ENCODE measurements around the gene TRIP12. TPM values are rescaled to one million over a fixed set of nuclear protein-coding genes. Genes with fewer than 3 reads are reported as not detected.
"Not testable (repeated sequence)": the region's sequence is repeated elsewhere in the genome, so short reads cannot be mapped to it uniquely, and the experiment has no call there.

The TRIP12 gene
- total and polyA plus RNA-seq, 5 experiments from 2014 or later, result 32.2 to 221 (median 45.2) TPM

- H3K4me1 Mint-ChIP-seq, result peaks cover 39 to 80% (median 55%) of the 10 kb centered on the region in 4 donors
Observed at GRCh38 chr2:229917793-229918192, 4.0 kb downstream of the TRIP12 start.

GRCh38 chr2:229914171-229914570 is 7.6 kb downstream of the TRIP12 start:
- H3K4me3 Mint-ChIP-seq, result peak overlapping the region in 1 of 10 donors; percentile 36
- H3K27me3 Mint-ChIP-seq, result no peaks in the 10 kb centered on the region
- H3K27ac Mint-ChIP-seq, result peak overlapping the region in 7 of 10 donors; percentile 6 to 64 (median 42)
- no peak for DNase-seq
- H3K36me3 Mint-ChIP-seq, result peaks cover 0 to 33% (median 8%) of the 10 kb centered on the region in 3 donors
- peaks cover 34 to 92% (median 62%) of the 10 kb centered on the region in 4 donors for H3K4me1 Mint-ChIP-seq
- no peaks in the 10 kb centered on the region for H3K9me3 Mint-ChIP-seq
- ATAC-seq, result no peak
- POLR2A ChIA-PET, result no interaction called here

More at GRCh38 chr2:229917793-229918192, 4.0 kb downstream of the TRIP12 start:
- Mint-ChIP-seq H3K4me3 (peak overlapping the region in 8 of 10 donors; percentile 1 to 68 (median 22)), H3K9me3 (peaks cover 0 to 4% (median 0%) of the 10 kb centered on the region in 9 donors), H3K27me3 (peaks cover 0 to 5% (median 0%) of the 10 kb centered on the region in 5 donors), H3K27ac (peak overlapping the region in 9 of 10 donors; percentile 2 to 84 (median 67)), H3K36me3 (peaks cover 0 to 33% (median 8%) of the 10 kb centered on the region in 3 donors)
- DNase-seq (no peak), ATAC-seq (no peak)
- POLR2A ChIA-PET, result interaction anchor here (0.7 kb wide), 1 partner anchor 865 kb away, joined by 9 read pairs; no protein-coding TSS in a partner anchor

- POLR2A ChIA-PET, result interaction anchor here (2.7 kb wide), 1 partner anchor 10 kb away, joined by 19 read pairs; the partner anchor contains the start of genes FBXO36 and TRIP12
- Mint-ChIP-seq H3K4me1 (peaks cover 29 to 78% (median 50%) of the 10 kb centered on the region in 4 donors), H3K27me3 (no peaks in the 10 kb centered on the region), H3K27ac (peak overlapping the region in 9 of 10 donors; percentile 14 to 88 (median 73)), H3K36me3 (peaks cover 0 to 35% (median 7%) of the 10 kb centered on the region in 3 donors), H3K4me3 (peak overlapping the region in 6 of 10 donors; percentile 16 to 37 (median 30)), H3K9me3 (no peaks in the 10 kb centered on the region)
- peak; percentile 70 to 79 for ATAC-seq
- peak in 2 of 10 donors; percentile 25 to 31 for DNase-seq
Observed at GRCh38 chr2:229910832-229911412, 10.9 kb downstream of the TRIP12 start.

GRCh38 chr2:229910147-229910831 is 11.5 kb downstream of the TRIP12 start:
- H3K4me3 Mint-ChIP-seq, result peak overlapping the region in 4 of 10 donors; percentile 16 to 31 (median 25)
- POLR2A ChIA-PET, result interaction anchor here (2.7 kb wide), 1 partner anchor 11 kb away, joined by 19 read pairs; the partner anchor contains the start of genes FBXO36 and TRIP12
- peaks cover 29 to 77% (median 53%) of the 10 kb centered on the region in 4 donors for H3K4me1 Mint-ChIP-seq
- H3K27ac Mint-ChIP-seq, result peak overlapping the region in 9 of 10 donors; percentile 40 to 79 (median 71)
- H3K9me3 Mint-ChIP-seq, result no peaks in the 10 kb centered on the region
- DNase-seq (peak in 1 of 10 donors; percentile 15), ATAC-seq (peak; percentile 32 to 35)
- no peaks in the 10 kb centered on the region for H3K27me3 Mint-ChIP-seq
- peaks cover 0 to 40% (median 7%) of the 10 kb centered on the region in 3 donors for H3K36me3 Mint-ChIP-seq

GRCh38 chr2:229909090-229909489 is 12.7 kb downstream of the TRIP12 start:
- H3K9me3 Mint-ChIP-seq, result no peaks in the 10 kb centered on the region
- POLR2A ChIA-PET, result interaction anchor here (0.7 kb wide), 1 partner anchor 1201 kb away, joined by 3 read pairs; no protein-coding TSS in a partner anchor
- peaks cover 0 to 49% (median 7%) of the 10 kb centered on the region in 3 donors for H3K36me3 Mint-ChIP-seq
- H3K4me1 Mint-ChIP-seq, result peaks cover 27 to 72% (median 53%) of the 10 kb centered on the region in 4 donors
- ATAC-seq (no peak), DNase-seq (no peak)
- no peaks in the 10 kb centered on the region for H3K27me3 Mint-ChIP-seq
- no peak overlapping the region for H3K4me3 Mint-ChIP-seq
- H3K27ac Mint-ChIP-seq, result peak overlapping the region in 4 of 10 donors; percentile 38 to 69 (median 43)

GRCh38 chr2:229905601-229906000 is 16.2 kb downstream of the TRIP12 start:
- H3K27ac Mint-ChIP-seq, result peak overlapping the region in 6 of 10 donors; percentile 19 to 68 (median 48)
- ATAC-seq (no peak), DNase-seq (no peak)
- POLR2A ChIA-PET, result interaction anchor here (0.6 to 0.7 kb wide), 2 partner anchors 11 to 39 kb away, joined by 4 to 6 read pairs; no protein-coding TSS in a partner anchor
- no peaks in the 10 kb centered on the region for H3K27me3 Mint-ChIP-seq
- H3K4me3 Mint-ChIP-seq, result no peak overlapping the region
- H3K9me3 Mint-ChIP-seq, result no peaks in the 10 kb centered on the region
- H3K36me3 Mint-ChIP-seq, result peaks cover 5 to 67% (median 13%) of the 10 kb centered on the region in 3 donors
- H3K4me1 Mint-ChIP-seq, result peaks cover 18 to 62% (median 45%) of the 10 kb centered on the region in 4 donors

GRCh38 chr2:229903037-229903436 is 18.8 kb downstream of the TRIP12 start:
- ATAC-seq (no peak), DNase-seq (no peak)
- Mint-ChIP-seq H3K36me3 (peaks cover 5 to 64% (median 13%) of the 10 kb centered on the region in 3 donors), H3K9me3 (no peaks in the 10 kb centered on the region), H3K27me3 (no peaks in the 10 kb centered on the region), H3K4me3 (peak overlapping the region in 2 of 10 donors; percentile 9 to 24), H3K27ac (peak overlapping the region in 4 of 10 donors; percentile 11 to 70 (median 32)), H3K4me1 (peaks cover 25 to 67% (median 56%) of the 10 kb centered on the region in 4 donors)
- POLR2A ChIA-PET, result interaction anchor here (1.0 to 1.3 kb wide), 2 partner anchors 16 to 51 kb away, joined by 3 to 4 read pairs; no protein-coding TSS in a partner anchor

- peaks cover 5 to 53% (median 8%) of the 10 kb centered on the region in 3 donors for H3K36me3 Mint-ChIP-seq
Observed at GRCh38 chr2:229901819-229902218, 20.0 kb downstream of the TRIP12 start.

GRCh38 chr2:229900514-229900913 is 21.3 kb downstream of the TRIP12 start:
- not testable (repeated sequence) for H3K9me3 Mint-ChIP-seq, H3K4me3 Mint-ChIP-seq, ATAC-seq, DNase-seq, H3K27me3 Mint-ChIP-seq
- Mint-ChIP-seq H3K4me1 (peaks cover 31 to 76% (median 66%) of the 10 kb centered on the region in 4 donors), H3K27ac (peak overlapping the region in 3 of 10 donors; percentile 43 to 55 (median 48)), H3K36me3 (peaks cover 5 to 46% (median 8%) of the 10 kb centered on the region in 3 donors)
- POLR2A ChIA-PET, result interaction anchor here (0.7 to 0.9 kb wide), 2 partner anchors 20 to 57 kb away, joined by 6 to 7 read pairs; no protein-coding TSS in a partner anchor

More at GRCh38 chr2:229901819-229902218, 20.0 kb downstream of the TRIP12 start:
- POLR2A ChIA-PET, result interaction anchor here (1.0 kb wide), 1 partner anchor 49 kb away, joined by 3 read pairs; no protein-coding TSS in a partner anchor
- no peak for ATAC-seq
- no peaks in the 10 kb centered on the region for H3K27me3 Mint-ChIP-seq
- DNase-seq, result no peak
- peaks cover 28 to 69% (median 63%) of the 10 kb centered on the region in 4 donors for H3K4me1 Mint-ChIP-seq
- H3K9me3 Mint-ChIP-seq, result no peaks in the 10 kb centered on the region
- no peak overlapping the region for H3K27ac Mint-ChIP-seq
- H3K4me3 Mint-ChIP-seq, result no peak overlapping the region

- no peak for DNase-seq
- H3K4me1 Mint-ChIP-seq, result peaks cover 31 to 77% (median 65%) of the 10 kb centered on the region in 4 donors
- H3K9me3 Mint-ChIP-seq, result no peaks in the 10 kb centered on the region
- H3K4me3 Mint-ChIP-seq, result peak overlapping the region in 1 of 10 donors; percentile 8
- peaks cover 5 to 40% (median 8%) of the 10 kb centered on the region in 3 donors for H3K36me3 Mint-ChIP-seq
- peak overlapping the region in 4 of 10 donors; percentile 1 to 55 (median 24) for H3K27ac Mint-ChIP-seq
- no peak for ATAC-seq
- no peaks in the 10 kb centered on the region for H3K27me3 Mint-ChIP-seq
- POLR2A ChIA-PET, result interaction anchor here (0.9 kb wide), 1 partner anchor 20 kb away, joined by 7 read pairs; no protein-coding TSS in a partner anchor
Observed at GRCh38 chr2:229900012-229900411, 21.8 kb downstream of the TRIP12 start.

GRCh38 chr2:229899604-229900003 is 22.2 kb downstream of the TRIP12 start:
- ATAC-seq, result no peak
- no peak for DNase-seq
- no peaks in the 10 kb centered on the region for H3K9me3 Mint-ChIP-seq
- peaks cover 33 to 79% (median 64%) of the 10 kb centered on the region in 4 donors for H3K4me1 Mint-ChIP-seq
- POLR2A ChIA-PET, result no interaction called here
- H3K27me3 Mint-ChIP-seq, result no peaks in the 10 kb centered on the region
- H3K36me3 Mint-ChIP-seq, result peaks cover 5 to 40% (median 8%) of the 10 kb centered on the region in 3 donors
- H3K27ac Mint-ChIP-seq, result peak overlapping the region in 7 of 10 donors; percentile 1 to 55 (median 4)
- peak overlapping the region in 2 of 10 donors; percentile 7 to 8 for H3K4me3 Mint-ChIP-seq

- POLR2A ChIA-PET, result interaction anchor here (1.4 kb wide), 1 partner anchor 25 kb away, joined by 3 read pairs; the partner anchor contains the start of gene TRIP12
- peaks cover 32 to 77% (median 69%) of the 10 kb centered on the region in 4 donors for H3K4me1 Mint-ChIP-seq
- peak overlapping the region in 8 of 10 donors; percentile 16 to 74 (median 41) for H3K4me3 Mint-ChIP-seq
- DNase-seq (peak in 2 of 10 donors; percentile 13 to 21), ATAC-seq (peak; percentile 47 to 75)
- H3K36me3 Mint-ChIP-seq, result peaks cover 0 to 37% (median 6%) of the 10 kb centered on the region in 3 donors
- H3K9me3 Mint-ChIP-seq, result no peaks in the 10 kb centered on the region
- peak overlapping the region in 8 of 10 donors; percentile 16 to 76 (median 50) for H3K27ac Mint-ChIP-seq
- H3K27me3 Mint-ChIP-seq, result no peaks in the 10 kb centered on the region
Observed at GRCh38 chr2:229896857-229897256, 25.0 kb downstream of the TRIP12 start.

Data from naive thymus-derived CD8-positive, alpha-beta T cell (primary cell).